Naive thymus-derived CD8-positive, alpha-beta T cell (primary cell): ENCODE data around the gene ESRRA. TPM values are rescaled to one million over a fixed set of nuclear protein-coding genes. Genes with fewer than 3 reads are reported as not detected.
A peak's percentile ranks its signal among the peaks of the same experiment; 100 is the strongest.

Source experiments
- ATAC-seq, 2 donors: fragments of 150-1000 bp; cut with Tn5 transposase in 1 of 2; sonication (Bioruptor Pico), chemical (Tn5 transposase) in 1 of 2; 1 replicate in 1 of 2; 2 replicates in 1 of 2; pipeline ENCODE4 v1.10.0; 2021; ENCODE audit warnings: mild to moderate bottlenecking in 2 of 2, moderate library complexity in 2 of 2
- POLR2A ChIA-PET: fragments of 350-600 bp; sonication (Branson Sonifier 250); formaldehyde crosslinking; loops from one replicate; lab custom pipeline; 2021; ENCODE audit warnings: antibody characterized with exemption; lab: Charles Lee
- DNase-seq, 10 donors: peaks; one replicate each; pipeline versions ENCODE4 v3.0.0 to v3.0.0-alpha.2; 2020 to 2022
- H3K27ac Mint-ChIP-seq, 10 donors: one replicate each; pipeline ENCODE4 v1.8.0; 2020 to 2022; ENCODE audit warnings: mild to moderate bottlenecking in 10 of 10, mixed read lengths in 10 of 10, moderate library complexity in 4 of 10, inconsistent platforms in 1 of 10
- H3K27me3 Mint-ChIP-seq, 5 donors: one replicate each; pipeline ENCODE4 v1.8.0; 2021 to 2022; ENCODE audit warnings: mixed read lengths in 5 of 5
- H3K36me3 Mint-ChIP-seq, 3 donors: one replicate each; pipeline ENCODE4 v1.8.0; 2020 to 2022; ENCODE audit warnings: mixed read lengths in 3 of 3, mild to moderate bottlenecking in 2 of 3, inconsistent platforms in 1 of 3
- H3K4me1 Mint-ChIP-seq, 4 donors: one replicate each; pipeline ENCODE4 v1.8.0; 2021 to 2022; ENCODE audit warnings: mixed read lengths in 4 of 4
- H3K4me3 Mint-ChIP-seq, 10 donors: one replicate each; pipeline ENCODE4 v1.8.0; 2020 to 2022; ENCODE audit warnings: mild to moderate bottlenecking in 10 of 10, mixed read lengths in 10 of 10, moderate library complexity in 6 of 10, inconsistent platforms in 1 of 10
- H3K9me3 Mint-ChIP-seq, 9 donors: one replicate each; pipeline ENCODE4 v1.8.0; 2020 to 2022; ENCODE audit warnings: mixed read lengths in 9 of 9, mild to moderate bottlenecking in 3 of 9, inconsistent platforms in 1 of 9, moderate library complexity in 1 of 9
- polyA plus RNA-seq, 3 donors: library from polyadenylated mRNA; unstranded; fragments of 300-500 nt; fragmentation: Illumina TruSeq; gene quantifications; one replicate each; pipeline ENCODE4 v1.2.3, GENCODE V29; 2021
- total RNA-seq, 8 experiments: library from RNA in 2 of 8; stranded (reverse) in 2 of 8; gene quantifications; one replicate each; pipeline ENCODE4 v1.2.3 and lab custom pipeline; 2021 to 2026

Gene ESRRA
- total and polyA plus RNA-seq, 5 experiments from 2014 or later: 3.5 to 24.9 (median 9.1) TPM

GRCh38 chr11:64276653-64277431 is 28.5 kb upstream of the ESRRA start:
- H3K27me3 Mint-ChIP-seq: no peaks in the 10 kb centered on the region
- no peaks in the 10 kb centered on the region for H3K9me3 Mint-ChIP-seq
- H3K36me3 Mint-ChIP-seq: peaks cover 0 to 11% (median 2%) of the 10 kb centered on the region in 3 donors
- H3K4me3 Mint-ChIP-seq: no peak overlapping the region
- ATAC-seq (no peak), DNase-seq (peak in 1 of 10 donors; percentile 47)
- no peak overlapping the region for H3K27ac Mint-ChIP-seq
- POLR2A ChIA-PET: interaction anchor here (0.6 kb wide), 1 partner anchor 11 kb away, joined by 3 read pairs; no protein-coding TSS in a partner anchor
- peaks cover under 1 to 11% (median 5%) of the 10 kb centered on the region in 4 donors for H3K4me1 Mint-ChIP-seq

GRCh38 chr11:64278576-64279190 is 26.6 kb upstream of the ESRRA start:
- Mint-ChIP-seq H3K27me3 (no peaks in the 10 kb centered on the region), H3K27ac (no peak overlapping the region), H3K9me3 (no peaks in the 10 kb centered on the region), H3K36me3 (peaks cover 0 to 13% (median 2%) of the 10 kb centered on the region in 3 donors), H3K4me3 (no peak overlapping the region), H3K4me1 (peaks cover under 1 to 11% (median 8%) of the 10 kb centered on the region in 4 donors)
- POLR2A ChIA-PET: no interaction called here
- no peak for ATAC-seq
- DNase-seq: peak in 1 of 10 donors; percentile 53

- Mint-ChIP-seq H3K4me1 (peaks cover 6 to 27% (median 21%) of the 10 kb centered on the region in 4 donors), H3K27ac (peak overlapping the region in 2 of 10 donors; percentile 82 to 97), H3K27me3 (no peaks in the 10 kb centered on the region), H3K36me3 (peaks cover 0 to 13% (median 2%) of the 10 kb centered on the region in 3 donors), H3K9me3 (no peaks in the 10 kb centered on the region), H3K4me3 (no peak overlapping the region)
- ATAC-seq (no peak), DNase-seq (no peak)
- POLR2A ChIA-PET: interaction anchor here (0.7 to 9.9 kb wide), 5 partner anchors 12 to 394 kb away, joined by 3 to 140 read pairs (median 16); partner anchors contain the start of genes FERMT3, PRDX5 and TRMT112
These were observed 23.2 kb upstream of the ESRRA start for GRCh38 chr11:64281957-64282770.

GRCh38 chr11:64283092-64283491 is 22.2 kb upstream of the ESRRA start:
- Mint-ChIP-seq H3K4me3 (peak overlapping the region; percentile 14 to 90 (median 68)), H3K27ac (peak overlapping the region in 8 of 10 donors; percentile 14 to 98 (median 88)), H3K27me3 (no peaks in the 10 kb centered on the region), H3K4me1 (peaks cover 8 to 29% (median 21%) of the 10 kb centered on the region in 4 donors), H3K36me3 (peaks cover 0 to 13% (median 2%) of the 10 kb centered on the region in 3 donors), H3K9me3 (no peaks in the 10 kb centered on the region)
- DNase-seq (no peak), ATAC-seq (no peak)
- POLR2A ChIA-PET: interaction anchor here (0.6 to 9.9 kb wide), 9 partner anchors 8 to 92 kb away, joined by 4 to 140 read pairs (median 9); partner anchors contain the start of genes ESRRA, FERMT3, FKBP2 and PPP1R14B

GRCh38 chr11:64284048-64284961 is 21.0 kb upstream of the ESRRA start, which contains the start of gene BAD:
Gene BAD, minus strand, starts transcription at chr11:64284665. Its CDS starts 297 bp downstream, at chr11:64284368.
- Mint-ChIP-seq H3K4me1 (peaks cover 8 to 29% (median 21%) of the 10 kb centered on the region in 4 donors), H3K9me3 (no peaks in the 10 kb centered on the region), H3K27ac (peak within 1 kb of the TSS; percentile 74 to 99 (median 97)), H3K27me3 (no peaks in the 10 kb centered on the region), H3K4me3 (peak within 1 kb of the TSS; percentile 85 to 94 (median 90)), H3K36me3 (peaks cover 0 to 11% (median 2%) of the 10 kb centered on the region in 3 donors)
- ATAC-seq: peak; percentile 78 to 79
- DNase-seq: peak; percentile 86 to 96 (median 88)
- POLR2A ChIA-PET: interaction anchor here (0.6 to 9.9 kb wide), 18 partner anchors 9 to 494 kb away, joined by 3 to 140 read pairs (median 6); partner anchors contain the start of genes DNAJC4, ESRRA, FERMT3 and FKBP2

GRCh38 chr11:64284962-64285884 is 20.1 kb upstream of the ESRRA start, which contains the start of gene GPR137:
Gene GPR137, plus strand, starts transcription at chr11:64285848. Its CDS starts 677 bp downstream, at chr11:64286525.
- ATAC-seq: peak; percentile 72 to 79
- Mint-ChIP-seq H3K4me3 (peak within 1 kb of the TSS; percentile 85 to 94 (median 90)), H3K9me3 (no peaks in the 10 kb centered on the region), H3K27me3 (peaks cover 0 to under 1% (median 0%) of the 10 kb centered on the region in 5 donors), H3K4me1 (peaks cover 8 to 29% (median 21%) of the 10 kb centered on the region in 4 donors), H3K27ac (peak within 1 kb of the TSS; percentile 74 to 99 (median 97)), H3K36me3 (peaks cover 0 to 9% (median 2%) of the 10 kb centered on the region in 3 donors)
- POLR2A ChIA-PET: interaction anchor here (0.5 to 9.9 kb wide), 18 partner anchors 10 to 494 kb away, joined by 3 to 140 read pairs (median 6); partner anchors contain the start of genes DNAJC4, ESRRA, FERMT3 and FKBP2
- peak; percentile 86 to 100 (median 92) for DNase-seq

GRCh38 chr11:64285885-64286800 is 19.2 kb upstream of the ESRRA start:
- H3K36me3 Mint-ChIP-seq: peaks cover 0 to 8% (median 2%) of the 10 kb centered on the region in 3 donors
- peak overlapping the region; percentile 61 to 88 (median 82) for H3K4me3 Mint-ChIP-seq
- H3K27me3 Mint-ChIP-seq: peaks cover 2 to 9% (median 8%) of the 10 kb centered on the region in 5 donors

GRCh38 chr11:64286801-64287159 is 18.5 kb upstream of the ESRRA start:
- peaks cover 0 to 3% (median 0%) of the 10 kb centered on the region in 3 donors for H3K36me3 Mint-ChIP-seq
- peak overlapping the region; percentile 61 to 88 (median 82) for H3K4me3 Mint-ChIP-seq
- peak overlapping the region; percentile 29 to 94 (median 87) for H3K27ac Mint-ChIP-seq
- H3K4me1 Mint-ChIP-seq: peaks cover 11 to 28% (median 26%) of the 10 kb centered on the region in 4 donors
- no peaks in the 10 kb centered on the region for H3K9me3 Mint-ChIP-seq
- POLR2A ChIA-PET: interaction anchor here (2.7 to 9.9 kb wide), 2 partner anchors 16 to 18 kb away, joined by 18 to 140 read pairs; partner anchors contain the start of gene ESRRA
- H3K27me3 Mint-ChIP-seq: peaks cover 2 to 10% (median 8%) of the 10 kb centered on the region in 5 donors
- ATAC-seq: no peak
- no peak for DNase-seq

More at GRCh38 chr11:64285885-64286800, 19.2 kb upstream of the ESRRA start:
- peak overlapping the region; percentile 29 to 97 (median 87) for H3K27ac Mint-ChIP-seq
- H3K4me1 Mint-ChIP-seq: peaks cover 11 to 31% (median 27%) of the 10 kb centered on the region in 4 donors
- POLR2A ChIA-PET: interaction anchor here (0.9 to 9.9 kb wide), 9 partner anchors 15 to 493 kb away, joined by 3 to 140 read pairs (median 11); partner anchors contain the start of genes ESRRA, FERMT3, NUDT22 and PPP1R14B
- H3K9me3 Mint-ChIP-seq: no peaks in the 10 kb centered on the region
- DNase-seq (peak in 1 of 10 donors; percentile 63), ATAC-seq (no peak)
